HG02870 (cell line): ENCODE results near the gene HES7.

ENCODE experiments used
- ATAC-seq: cut with Tn5 transposase; IDR thresholded peaks from one replicate; pipeline ENCODE4 v1.9.1; 2021; ENCODE audit warnings: mild to moderate bottlenecking, moderate library complexity; ENCODE audit not compliant: unreplicated experiment

Gene HES7

DNA sequence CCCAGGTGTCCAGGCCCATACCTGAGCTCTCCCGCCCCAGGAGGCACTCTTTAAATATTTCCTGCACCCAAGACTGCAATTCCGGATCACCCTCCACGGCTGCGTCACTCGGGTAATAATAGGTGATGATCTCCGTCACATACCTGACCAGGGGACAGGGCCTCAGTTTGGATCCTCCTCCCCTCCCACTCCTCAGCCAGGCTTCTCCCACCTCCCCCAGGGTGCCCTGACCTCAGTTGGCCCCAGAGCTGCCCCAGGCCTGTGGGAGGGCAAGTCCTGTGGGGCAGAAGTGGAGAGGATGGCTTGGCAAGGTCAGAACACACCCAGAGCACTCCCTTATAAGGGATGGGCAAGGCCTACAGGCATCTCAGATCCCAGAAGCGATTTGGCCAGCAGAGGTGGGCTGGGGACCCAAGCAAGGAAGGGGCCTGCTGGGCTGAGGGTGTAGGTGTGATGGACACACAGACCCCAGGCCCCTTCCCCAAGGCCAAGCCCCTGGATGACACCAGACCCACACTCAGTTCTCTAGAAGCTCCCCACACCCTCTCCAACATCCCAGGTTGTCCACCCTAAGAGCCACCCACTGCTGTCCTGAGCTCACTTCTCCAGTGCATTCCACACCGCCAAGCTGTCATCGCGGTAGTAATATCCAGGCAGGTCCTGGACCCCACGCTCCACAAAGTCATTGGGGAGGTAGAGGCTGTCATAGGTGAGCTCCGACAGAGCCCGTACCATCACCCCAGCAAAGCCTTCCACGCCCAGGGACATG lies 48.1 kb downstream of the HES7 start:
- no peak for ATAC-seq

- ATAC-seq = no peak
Observed at GRCh38 chr17:8075081-8075480, 48.8 kb downstream of the HES7 start.

DNA sequence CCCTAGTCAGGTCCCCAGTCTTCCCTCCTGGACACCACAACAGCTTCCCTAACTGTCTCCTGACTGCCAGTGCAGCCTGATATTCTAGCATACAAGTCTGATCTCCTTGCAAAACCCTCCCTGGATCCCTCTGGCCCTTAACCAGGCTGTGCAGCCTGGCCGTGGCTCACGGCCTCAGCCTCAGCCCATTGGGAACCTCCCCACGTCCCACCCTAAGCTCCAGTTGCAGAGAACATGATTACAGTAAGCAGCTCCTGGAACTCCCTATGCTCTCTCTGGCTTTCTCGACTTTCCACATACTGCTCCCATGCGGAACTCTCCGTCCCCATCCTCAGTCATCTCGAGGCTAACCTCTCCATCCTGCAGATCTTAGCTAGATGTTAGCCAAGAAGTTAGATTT lies 49.4 kb downstream of the HES7 start:
- no peak for ATAC-seq

DNA sequence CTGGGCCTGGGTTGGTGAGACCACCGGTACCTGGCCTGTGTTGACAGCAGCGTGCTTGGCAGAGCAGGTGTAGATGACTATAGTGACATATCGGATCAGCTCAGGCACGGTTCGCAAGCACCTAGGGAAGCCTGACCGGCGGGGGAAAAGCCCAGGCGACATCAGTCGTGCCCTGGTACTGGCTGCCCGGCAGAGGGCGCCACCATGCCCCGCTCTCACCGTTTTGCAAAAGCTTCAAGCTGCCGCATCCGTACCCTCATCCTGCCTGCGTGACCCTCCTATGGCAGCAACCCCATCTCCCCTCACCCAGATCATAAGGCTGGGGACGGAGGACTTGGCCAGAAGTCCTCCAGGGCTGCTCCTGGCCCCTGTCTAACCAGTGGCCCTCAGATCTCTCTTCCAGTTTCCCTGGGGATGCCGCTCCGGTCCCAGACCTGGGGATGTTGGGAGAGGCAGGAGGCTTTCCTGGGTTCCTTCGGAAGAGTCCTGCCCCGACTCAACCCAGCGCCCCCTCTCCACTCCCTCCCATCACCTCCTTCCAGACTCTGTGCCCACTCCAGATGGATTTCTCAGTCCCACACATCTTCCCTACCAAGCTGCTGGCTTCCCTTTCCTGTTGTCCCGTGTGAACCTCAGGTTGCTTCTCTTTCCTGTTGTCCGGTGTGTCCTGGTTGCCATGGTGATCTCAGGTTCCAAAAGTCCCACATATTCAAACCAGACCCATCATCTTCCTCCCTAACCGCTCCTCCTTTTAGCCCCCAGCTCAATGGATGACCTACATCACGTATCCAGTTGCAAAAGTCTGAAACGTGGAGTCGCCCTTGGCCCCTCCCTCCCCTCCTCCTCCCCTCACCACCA lies 50.0 kb downstream of the HES7 start:
- ATAC-seq = no peak

- no peak for ATAC-seq
Observed at GRCh38 chr17:8072729-8073461, 51.0 kb downstream of the HES7 start.

DNA sequence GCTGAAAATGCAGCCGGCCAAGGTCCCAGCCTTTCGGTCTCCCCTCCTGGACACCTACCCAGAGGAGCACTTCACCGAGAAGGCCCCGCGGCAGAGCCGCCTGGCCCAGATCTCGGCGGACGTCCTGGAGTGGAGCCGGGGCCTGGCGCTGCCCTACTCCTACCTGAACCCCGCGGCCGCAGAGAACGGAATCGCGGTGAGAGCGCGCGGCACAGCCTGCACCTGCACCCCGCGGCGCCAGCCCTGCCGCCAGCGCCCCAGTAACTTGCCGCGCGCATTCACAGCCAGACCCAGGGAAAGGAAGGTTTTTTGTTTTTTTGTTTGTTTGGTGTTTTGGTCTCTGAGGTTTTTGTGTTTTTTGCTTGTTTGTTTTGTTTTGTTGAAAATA lies 51.6 kb downstream of the HES7 start:
- no peak for ATAC-seq

- no peak for ATAC-seq
Observed at GRCh38 chr17:8071496-8071895, 52.4 kb downstream of the HES7 start.
